Neural progenitor cell (in vitro differentiated cells): Measurements from ENCODE around the gene KLHL6.

Experiments
- CTCF ChIP-seq: fragments of 200-600 bp; sonication (generic); IDR thresholded peaks from 2 replicates; pipeline ENCODE4 v1.5.1; 2017; ENCODE audit warnings: antibody characterized with exemption, mild to moderate bottlenecking
- EZH2 ChIP-seq: fragments of 200-600 bp; sonication (generic); IDR thresholded peaks from 2 replicates; pipeline ENCODE4 v1.6.1; 2017; ENCODE audit warnings: antibody characterized with exemption, mild to moderate bottlenecking, moderate library complexity
- EZH2phosphoT487 ChIP-seq: fragments of 200-600 bp; sonication (generic); IDR thresholded peaks from 2 replicates; pipeline ENCODE4 v1.6.1; 2017; ENCODE audit warnings: antibody characterized with exemption

GRCh38 chr3:183437666-183438564 lies 117.6 kb downstream of the KLHL6 start:
- TF ChIP-seq CTCF (no peak), EZH2phosphoT487 (no peak), EZH2 (no peak)
